ENCODE results near the gene EPB41. TPM values are rescaled to one million over a fixed set of nuclear protein-coding genes. Genes with fewer than 3 reads are reported as not detected.

The EPB41 gene
- total and polyA plus RNA-seq, 2 of the 8 experiments (the other 6 are each of a cell fraction or from before 2014, with no cell fraction given): 36.7 to 109 TPM

- POLR2A ChIA-PET (ENCODE audit: partially characterized antibody): interaction anchor here (0.6 kb wide), 1 partner anchor 203 kb away, joined by 3 read pairs; no protein-coding TSS in a partner anchor
- H3K27ac ChIP-seq (ENCODE audit: low read depth, low read length): no peak overlapping the region
Measured at GRCh38 chr1:29090937-29091618, 176.7 kb downstream of the EPB41 start.

More at GRCh38 chr1:29090937-29091618, 176.7 kb downstream of the EPB41 start:
- Histone ChIP-seq H3K18ac (ENCODE audit: extremely low read depth, low read length) (no peak overlapping the region), H3K23me2 (ENCODE audit: low read depth, low read length) (no peaks in the 10 kb centered on the region), H3K4ac (replicated peaks; ENCODE audit: insufficient read length, low read depth, low read length) (no peak overlapping the region), H3K23ac (ENCODE audit: insufficient read length) (no peak overlapping the region), H4K20me1 (replicated peaks in 1 of 2; ENCODE audit: control insufficient read depth in 1 of 2, insufficient read depth in 2 of 2, low read length in 2 of 2) (no peaks in the 10 kb centered on the region), H3K4me3 (ENCODE audit: extremely low read depth in 1 of 4, insufficient read depth in 2 of 4, low read depth in 3 of 4, low read length in 4 of 4) (no peak overlapping the region), H3K36me3 (ENCODE audit: control insufficient read depth in 2 of 4, insufficient read depth in 4 of 4, low read length in 3 of 4) (peaks cover 0 to 5% (median 1%) of the 10 kb centered on the region in 4 experiments; a peak in 2 of 8 replicates), H3K9ac (replicated peaks in 1 of 4; ENCODE audit: extremely low read depth in 1 of 4, low read depth in 3 of 4, low read length in 3 of 4) (no peak overlapping the region), H3K56ac (replicated peaks; ENCODE audit: insufficient read length, low read depth, low read length) (no peak overlapping the region), H4K5ac (ENCODE audit: insufficient read length, low read depth, low read length) (no peak overlapping the region), H2BK120ac (replicated peaks; ENCODE audit: low read depth, low read length) (no peak overlapping the region), H2BK12ac (ENCODE audit: low read depth, low read length) (no peak overlapping the region), H2AK5ac (ENCODE audit: low read depth, low read length) (no peak overlapping the region), H3K79me1 (ENCODE audit: low read depth, low read length) (no peaks in the 10 kb centered on the region), H3K27me3 (replicated peaks in 1 of 4; ENCODE audit: control insufficient read depth in 3 of 4, extremely low read depth in 1 of 4, insufficient read depth in 3 of 4, low read length in 3 of 4) (no peaks in the 10 kb centered on the region), H3K4me1 (replicated peaks in 1 of 4; ENCODE audit: control insufficient read depth in 3 of 4, insufficient read depth in 4 of 4, low read length in 3 of 4) (peaks cover 0 to 2% (median under 1%) of the 10 kb centered on the region in 4 experiments; a peak in 2 of 7 replicates), H4K8ac (ENCODE audit: extremely low read depth, insufficient read depth, low read length) (no peak overlapping the region), H4K91ac (replicated peaks; ENCODE audit: insufficient read length, low read length) (no peak overlapping the region), H3K4me2 (ENCODE audit: insufficient read depth in 1 of 2, low read depth in 2 of 2, low read length in 2 of 2) (no peak overlapping the region), H2BK5ac (ENCODE audit: low read depth, low read length) (no peak overlapping the region), H3K79me2 (ENCODE audit: control insufficient read depth in 1 of 2, insufficient read depth in 2 of 2, low read length in 2 of 2) (no peaks in the 10 kb centered on the region), H2AFZ (ENCODE audit: low read length) (no peak overlapping the region), H3K14ac (ENCODE audit: insufficient read length) (no peak overlapping the region), H2BK15ac (ENCODE audit: low read length) (no peak overlapping the region), H2BK20ac (ENCODE audit: low read length) (no peak overlapping the region), H3K9me3 (ENCODE audit: insufficient read depth in 2 of 2, low read depth in 1 of 2, low read length in 1 of 2) (no peaks in the 10 kb centered on the region)
- DNase-seq (ENCODE audit: low read depth in 1 of 2, low spot score in 2 of 2) (no peak), FAIRE-seq (no peak)
- TF ChIP-seq SP4 (IDR thresholded peaks at IDR 0.05; ENCODE audit: low read length) (no peak), TEAD4 (IDR thresholded peaks at IDR 0.05; ENCODE audit: low read depth, low read length) (no peak), SUZ12 (IDR thresholded peaks at IDR 0.05; ENCODE audit: low read length) (no peak), MAX (IDR thresholded peaks at IDR 0.05) (no peak), TAF1 (IDR thresholded peaks at IDR 0.05; ENCODE audit: low read depth, low read length) (no peak), CBX5 (IDR thresholded peaks at IDR 0.05; ENCODE audit: low read depth, low read length) (no peak), RNF2 (IDR thresholded peaks at IDR 0.05; ENCODE audit: borderline replicate concordance, low read depth, low read length, missing control alignments, poor library complexity, severe bottlenecking) (no peak), JUND (IDR thresholded peaks at IDR 0.05; ENCODE audit: low read length) (no peak), CHD2 (IDR thresholded peaks at IDR 0.05; ENCODE audit: low read length) (no peak), JUN (IDR thresholded peaks at IDR 0.05; ENCODE audit: low read depth, low read length) (no peak), MAFK (IDR thresholded peaks at IDR 0.05; ENCODE audit: low read depth, low read length) (no peak), RXRA (IDR thresholded peaks at IDR 0.05; ENCODE audit: insufficient read depth, low read depth, low read length) (no peak)
- CTCF ChIA-PET (ENCODE audit: partially characterized antibody): interaction anchor here (0.8 to 2.0 kb wide), 2 partner anchors 21 to 58 kb away, joined by 3 to 6 read pairs; no protein-coding TSS in a partner anchor
